Dedifferentiated amniotic fluid mesenchymal stem cell (primary cell): ENCODE results near the gene P4HA2.

Source experiments
- DNase-seq: peaks from one replicate; pipeline ENCODE4 v3.0.0-alpha.2; 2016; ENCODE audit errors: extremely low spot score

The P4HA2 gene

GRCh38 chr5:132250547-132250946 lies 22.9 kb upstream of the P4HA2 start:
- no peak for DNase-seq

- no peak for DNase-seq
These were observed 19.2 kb upstream of the P4HA2 start for GRCh38 chr5:132246806-132247205.

- no peak for DNase-seq
These were observed 17.9 kb upstream of the P4HA2 start for GRCh38 chr5:132245593-132245992.

- DNase-seq = no peak
These were observed 15.8 kb upstream of the P4HA2 start for GRCh38 chr5:132243366-132243977.

GRCh38 chr5:132239776-132240175 lies 12.1 kb upstream of the P4HA2 start:
- DNase-seq = no peak

GRCh38 chr5:132238901-132239500 lies 11.3 kb upstream of the P4HA2 start:
- no peak for DNase-seq

- DNase-seq = peak; percentile 74
These were observed 10.6 kb upstream of the P4HA2 start for GRCh38 chr5:132238169-132238744.

GRCh38 chr5:132237670-132238069 lies 10.0 kb upstream of the P4HA2 start:
- no peak for DNase-seq

- no peak for DNase-seq
These were observed 9.5 kb upstream of the P4HA2 start for GRCh38 chr5:132237141-132237540.

GRCh38 chr5:132235340-132235739 lies 7.7 kb upstream of the P4HA2 start:
- no peak for DNase-seq

GRCh38 chr5:132234684-132235062 lies 7.0 kb upstream of the P4HA2 start:
- no peak for DNase-seq

- no peak for DNase-seq
These were observed 6.4 kb upstream of the P4HA2 start for GRCh38 chr5:132233811-132234683.

- DNase-seq = no peak
These were observed 5.4 kb upstream of the P4HA2 start for GRCh38 chr5:132233081-132233480.

GRCh38 chr5:132232465-132232864 lies 4.8 kb upstream of the P4HA2 start:
- no peak for DNase-seq

- no peak for DNase-seq
These were observed 3.2 kb upstream of the P4HA2 start for GRCh38 chr5:132230871-132231270.

- DNase-seq = no peak
These were observed 1.6 kb upstream of the P4HA2 start for GRCh38 chr5:132229236-132229635.

GRCh38 chr5:132228241-132229035 lies 785 bp upstream of the P4HA2 start:
- DNase-seq = no peak

GRCh38 chr5:132227235-132227484 lies 493 bp downstream of the P4HA2 start:
- no peak for DNase-seq

- no peak for DNase-seq
These were observed 978 bp downstream of the P4HA2 start for GRCh38 chr5:132226516-132227234.

GRCh38 chr5:132225165-132226032 lies 2.3 kb downstream of the P4HA2 start:
- DNase-seq = peak; percentile 96
